Smooth muscle cell of the brain vasculature (primary cell): Measurements from ENCODE around the gene NOA1.

Source experiments
- DNase-seq: peaks from one replicate; pipeline ENCODE4 v3.0.0-alpha.2; 2012; ENCODE audit warnings: low read depth, low spot score

NOA1 gene

DNA sequence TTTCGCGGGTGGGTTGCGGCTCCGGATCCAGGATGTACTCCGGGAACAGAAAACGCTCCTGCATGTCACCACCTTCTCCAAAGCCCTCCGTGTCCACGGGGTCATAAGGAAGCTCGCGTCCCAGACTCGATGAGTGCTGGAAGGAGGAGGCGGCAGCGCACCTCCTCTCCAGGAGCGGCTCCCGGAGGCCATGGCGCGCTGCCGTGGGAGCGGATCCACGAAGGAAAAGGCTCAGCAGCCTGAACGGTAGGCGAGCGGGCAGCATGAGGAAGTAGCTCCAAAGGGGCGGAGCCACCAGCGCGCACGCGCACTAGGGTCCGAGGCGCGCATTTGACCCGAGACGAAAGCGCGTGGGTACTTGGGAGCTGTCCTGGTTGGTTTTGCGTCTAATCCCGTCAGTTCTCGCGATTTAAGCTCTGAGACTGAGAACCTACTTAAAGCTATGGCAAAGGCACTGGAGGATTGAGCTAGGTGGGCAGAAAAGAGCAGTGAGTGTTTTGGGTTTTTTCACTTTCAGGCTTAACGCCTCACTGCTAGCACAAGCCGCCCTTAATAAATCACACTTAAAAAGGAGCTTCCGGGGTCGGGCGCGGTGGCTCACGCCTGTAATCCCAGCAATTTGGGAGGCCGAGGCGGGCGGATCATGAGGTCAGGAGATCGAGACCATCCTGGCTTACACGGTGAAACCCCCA, at the start of gene NOA1:
Gene NOA1, minus strand, starts transcription at position 286 of the 692 bp plus-strand sequence. Its CDS starts 21 bp downstream, at position 265.
- DNase-seq: peak; percentile 98

DNA sequence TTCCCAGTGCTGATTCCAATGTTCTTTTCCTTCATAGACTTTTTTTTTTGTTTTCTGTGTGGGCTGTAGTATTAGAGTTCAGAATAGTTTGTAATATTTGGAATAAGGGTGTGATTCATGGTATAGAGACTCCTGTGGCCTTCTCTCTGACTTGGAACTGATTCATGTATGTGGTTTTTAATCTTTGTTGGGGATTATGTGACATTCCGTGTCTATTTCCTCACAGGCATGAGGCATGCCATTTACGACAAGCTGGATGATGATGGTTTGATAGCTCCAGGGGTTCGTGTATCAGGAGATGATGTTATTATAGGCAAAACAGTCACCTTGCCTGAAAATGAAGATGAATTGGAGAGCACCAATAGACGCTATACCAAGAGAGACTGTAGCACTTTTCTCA, 45.7 kb upstream of the NOA1 start:
- no peak for DNase-seq

DNA sequence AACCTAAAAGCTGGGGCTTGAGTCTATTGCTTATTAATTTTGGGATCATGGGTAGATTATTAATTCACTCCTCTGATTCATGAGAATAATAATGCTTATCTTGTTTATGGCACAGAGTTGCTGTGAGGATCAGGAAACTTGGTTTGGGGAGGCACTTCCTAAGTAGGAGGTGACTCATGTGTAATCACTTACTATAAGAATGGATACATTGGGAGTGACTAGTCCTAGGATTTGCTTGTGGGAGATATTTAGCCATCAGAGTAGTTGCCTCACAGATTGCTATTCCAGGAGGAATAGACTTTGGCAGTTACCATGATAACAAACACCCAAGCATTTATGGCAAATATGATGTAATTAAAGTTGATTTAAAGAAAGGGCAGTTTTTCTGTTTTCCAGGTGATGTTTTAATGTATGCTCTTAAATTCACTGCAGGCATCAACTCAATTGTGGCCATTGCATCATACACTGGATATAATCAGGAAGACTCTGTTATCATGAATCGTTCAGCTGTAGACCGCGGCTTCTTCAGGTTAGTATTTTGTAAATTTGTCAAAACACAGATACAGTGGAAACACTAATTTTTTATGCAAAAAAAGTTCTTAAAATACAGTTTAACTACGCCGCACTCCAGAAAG, 43.2 kb upstream of the NOA1 start:
- no peak for DNase-seq

DNA sequence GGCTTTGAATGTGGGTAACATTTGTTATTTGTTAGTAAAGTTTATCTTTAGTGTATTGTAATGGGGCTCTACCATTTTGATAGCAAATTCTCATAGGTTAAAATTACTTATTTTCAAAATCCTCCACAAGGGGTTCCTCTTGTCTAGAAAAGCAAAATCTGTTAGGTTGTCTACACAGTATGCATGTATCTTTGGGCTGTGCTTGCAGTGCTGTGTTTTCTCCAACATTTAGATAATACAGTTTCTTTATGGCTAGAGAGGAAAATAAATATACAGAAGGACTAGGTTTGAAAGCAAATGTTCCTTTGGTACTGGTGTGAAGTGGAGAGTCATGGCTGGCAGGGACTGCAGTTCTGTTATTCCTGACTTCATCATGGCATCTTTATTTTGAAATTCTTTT, 41.6 kb upstream of the NOA1 start:
- DNase-seq: no peak

DNA sequence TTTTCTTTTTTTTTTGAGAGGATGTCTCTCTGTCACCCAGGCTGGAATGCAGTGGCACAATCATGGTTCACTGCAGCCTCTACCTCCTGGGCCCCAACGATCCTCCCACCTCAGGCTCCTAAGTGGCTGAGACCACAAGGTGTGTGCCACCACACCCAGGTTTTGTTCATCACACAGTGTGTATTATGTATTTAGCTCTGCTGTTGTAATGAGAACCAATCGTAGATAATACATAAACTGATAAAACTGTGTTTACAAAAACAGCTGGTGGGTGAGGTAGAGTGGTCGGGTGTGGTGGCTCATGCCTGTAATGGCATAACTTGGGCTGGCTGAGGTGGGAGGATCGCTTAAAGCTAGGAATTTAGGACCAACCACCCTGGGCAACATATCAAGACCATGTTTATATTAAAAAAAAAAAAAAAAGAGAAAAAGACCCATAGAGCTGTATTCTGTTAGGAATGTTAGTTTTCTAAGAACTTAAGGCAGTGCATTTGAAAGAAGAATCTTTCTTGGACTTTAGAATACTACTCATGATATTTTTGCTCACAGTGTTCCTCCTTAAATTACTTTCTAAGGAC, 36.2 kb upstream of the NOA1 start:
- no peak for DNase-seq

DNA sequence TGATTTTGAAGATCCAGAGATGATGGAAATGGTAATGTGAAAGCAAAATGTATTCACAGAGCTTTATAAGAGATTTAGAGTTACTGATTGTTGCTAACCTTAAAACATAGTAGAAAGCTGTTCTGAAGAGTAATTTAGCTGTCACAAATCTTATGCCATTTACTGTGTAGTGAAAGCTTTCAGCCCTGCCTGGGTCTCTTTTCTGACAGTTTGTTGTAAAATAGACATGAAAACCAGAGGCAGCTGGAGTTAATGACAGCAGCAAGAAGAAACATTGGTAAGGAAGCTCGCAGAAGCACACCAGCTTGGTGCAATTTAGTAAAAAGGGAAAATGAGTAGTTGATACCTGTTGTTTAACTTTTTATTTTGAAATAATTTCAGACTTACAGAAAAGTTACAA, 22.3 kb upstream of the NOA1 start:
- no peak for DNase-seq

DNA sequence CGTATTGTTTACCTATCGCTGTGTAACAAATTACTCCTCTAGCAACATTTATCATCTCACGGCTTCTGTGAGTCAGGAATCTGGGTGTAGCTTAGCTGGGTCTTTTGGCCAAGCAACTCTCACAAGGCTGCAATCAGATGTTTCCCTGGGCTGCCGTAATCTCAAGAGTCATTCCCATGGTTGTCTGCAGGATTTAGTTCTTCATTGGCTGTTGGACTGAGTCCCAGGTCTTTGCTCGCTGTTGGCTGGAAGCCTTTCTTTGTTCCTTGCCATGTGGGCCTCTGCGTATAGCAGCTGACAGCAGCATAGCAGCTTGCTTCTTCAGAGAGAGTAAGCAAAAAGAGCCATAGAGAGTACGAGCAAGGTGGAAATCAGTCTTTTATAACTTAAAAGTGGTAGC, 18.1 kb upstream of the NOA1 start:
- DNase-seq: no peak

GRCh38 chr4:56990109-56990905, 12.9 kb upstream of the NOA1 start:
- DNase-seq: no peak

DNA sequence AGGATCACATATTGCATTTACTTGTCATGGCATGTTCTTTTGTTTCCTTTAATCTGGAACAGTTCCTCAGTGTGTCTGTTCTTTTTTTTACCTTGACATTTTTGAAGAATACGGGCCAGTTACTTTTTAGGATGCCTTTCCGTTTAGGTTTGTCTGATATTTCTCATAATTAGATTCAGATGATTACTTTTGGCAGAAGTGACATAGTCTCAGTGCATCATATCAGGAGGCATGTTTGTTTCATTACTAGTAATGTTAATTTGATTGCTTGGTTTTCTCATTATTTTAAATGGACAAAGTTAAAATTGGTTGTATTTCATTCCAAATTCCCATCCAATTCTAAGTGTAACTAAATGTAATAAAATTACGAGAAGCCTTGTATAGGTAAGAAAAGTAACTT, 9.5 kb upstream of the NOA1 start:
- DNase-seq: no peak

DNA sequence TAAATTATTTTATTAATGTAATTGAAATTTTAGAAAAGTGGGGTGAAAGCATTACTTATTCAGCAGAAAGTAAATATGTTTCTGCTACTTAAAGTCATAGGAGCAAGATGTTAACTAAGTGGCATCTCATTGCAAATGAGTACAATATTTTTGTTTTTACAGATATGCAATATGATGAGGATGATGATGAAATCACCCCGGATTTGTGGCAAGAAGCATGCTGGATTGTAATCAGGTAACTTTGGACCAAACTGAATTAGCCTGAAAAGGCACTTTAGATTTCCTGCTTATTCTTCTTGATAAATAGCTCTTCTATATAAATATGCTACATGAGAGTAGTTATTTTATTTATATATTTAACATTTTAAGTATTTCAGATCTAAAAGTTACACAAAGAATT, 8.8 kb upstream of the NOA1 start:
- no peak for DNase-seq

DNA sequence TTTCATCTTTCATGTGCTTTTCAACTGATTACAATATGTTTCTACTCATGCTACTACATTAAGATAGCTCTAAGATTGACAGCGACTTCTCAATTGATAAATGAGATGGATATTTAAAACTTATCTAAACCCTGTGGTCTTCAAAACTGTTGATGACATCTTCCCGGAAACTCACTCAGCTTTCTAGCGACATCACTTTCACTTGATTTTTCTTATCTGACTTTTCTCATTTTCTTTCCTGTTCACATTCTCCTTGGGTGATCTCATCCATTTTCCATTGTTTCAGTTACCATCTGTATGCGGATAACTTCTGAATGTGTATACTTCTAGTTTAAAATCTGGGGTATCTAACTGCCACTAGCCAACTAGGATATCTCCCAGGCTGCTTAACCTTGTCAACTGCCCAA, 4.4 kb upstream of the NOA1 start:
- no peak for DNase-seq

DNA sequence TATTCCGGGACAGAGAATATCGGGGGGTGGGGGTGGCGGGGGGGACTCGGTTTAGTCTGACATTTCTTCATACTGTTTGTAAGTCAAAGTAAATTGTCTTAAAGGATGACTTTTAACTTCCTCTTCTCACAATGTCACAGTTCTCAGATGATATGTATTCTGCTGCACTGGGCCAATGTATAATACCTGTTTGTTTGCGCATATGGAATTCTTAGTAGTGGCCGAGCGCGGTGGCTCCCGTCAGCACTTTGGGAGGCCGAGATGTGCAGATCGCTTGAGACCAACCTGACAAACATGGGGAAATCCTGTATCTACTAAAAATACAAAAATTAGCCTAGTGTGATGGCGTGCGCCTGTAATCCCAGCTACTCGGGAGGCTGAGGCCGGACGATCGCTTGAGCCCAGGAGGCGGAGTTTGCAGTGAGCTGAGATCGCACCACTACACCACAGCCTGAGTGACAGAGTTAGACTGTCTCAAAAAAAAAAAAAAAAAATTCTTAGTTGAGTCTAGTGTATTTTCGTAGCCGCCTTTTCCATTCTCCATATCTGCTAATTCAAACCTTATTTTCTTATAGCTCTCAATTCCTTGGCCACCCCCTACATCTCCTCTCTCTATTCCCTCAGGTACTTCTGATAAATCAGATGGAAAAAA, 2.1 kb upstream of the NOA1 start:
- DNase-seq: no peak

DNA sequence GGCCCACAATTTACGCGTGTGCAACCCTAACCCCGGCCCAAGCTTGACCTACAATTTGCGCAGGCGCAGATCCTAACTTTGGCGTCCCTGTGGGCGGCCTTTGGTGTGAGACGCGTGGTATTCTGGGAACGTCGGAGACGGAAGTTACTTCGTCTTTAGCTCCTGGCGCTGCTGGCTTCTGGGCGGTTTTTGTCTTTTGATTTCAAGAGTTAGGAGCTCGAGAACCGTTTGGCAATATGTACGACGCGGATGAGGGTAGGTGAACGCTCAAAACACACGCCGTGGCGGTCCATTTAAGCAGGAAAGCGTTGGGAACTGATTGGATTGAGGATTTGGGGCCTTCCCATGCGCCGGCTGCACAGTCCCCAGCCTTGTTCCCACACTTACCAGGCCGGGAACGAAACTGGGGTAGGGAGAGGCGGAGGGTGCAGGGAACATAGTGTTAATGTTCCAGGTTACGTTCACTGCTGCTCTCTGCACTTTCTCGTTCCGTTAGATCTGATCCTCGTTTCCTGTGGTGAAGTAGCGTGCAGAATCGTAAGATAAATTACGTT, 1.4 kb upstream of the NOA1 start, which contains the start of gene POLR2B:
Gene POLR2B, plus strand, starts transcription at position 147 of the 554 bp plus-strand sequence. Its CDS starts 90 bp downstream, at position 237.
- peak; percentile 85 for DNase-seq

GRCh38 chr4:56976837-56977320, 527 bp downstream of the NOA1 start:
- DNase-seq: no peak

GRCh38 chr4:56976283-56976836, 1.0 kb downstream of the NOA1 start:
- no peak for DNase-seq

DNA sequence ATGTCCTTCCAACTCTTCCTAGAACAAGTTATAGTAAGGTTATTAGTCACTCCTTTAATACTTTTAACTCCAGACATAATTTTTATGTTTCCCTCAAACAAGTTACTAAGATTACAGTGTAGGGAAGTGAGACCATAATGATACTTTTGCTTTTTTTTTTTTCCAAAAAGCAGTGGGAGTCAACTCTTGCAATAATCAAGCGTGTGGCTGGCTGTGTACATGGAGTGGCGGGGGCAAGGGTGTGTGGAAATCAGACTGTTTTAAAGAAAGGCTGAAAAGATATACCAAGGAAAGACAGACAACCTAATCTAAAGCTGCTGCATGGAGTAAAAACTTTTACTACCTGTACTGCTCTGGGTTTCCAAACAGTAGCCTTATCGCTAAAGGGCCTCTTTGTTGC, 4.1 kb downstream of the NOA1 start:
- DNase-seq: no peak

DNA sequence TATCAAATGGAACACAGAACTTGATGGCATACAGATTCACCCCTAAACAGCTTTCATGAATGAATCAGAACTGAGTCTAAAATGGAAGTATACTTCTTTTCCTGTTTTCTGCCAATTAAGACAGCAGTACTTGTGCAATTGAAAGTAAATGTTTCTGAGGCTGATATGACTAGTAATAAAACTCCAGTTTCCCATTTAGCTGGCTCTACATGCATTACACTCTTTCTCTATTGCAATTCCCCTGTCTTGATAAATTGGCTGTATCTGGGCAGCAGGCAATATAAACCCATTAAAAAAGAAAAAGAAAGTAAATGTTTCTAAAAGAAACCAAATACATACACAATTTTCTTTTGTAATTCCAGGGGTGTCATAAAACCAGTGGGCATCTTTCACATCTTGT, 4.6 kb downstream of the NOA1 start:
- no peak for DNase-seq

- DNase-seq: no peak
These were observed 5.0 kb downstream of the NOA1 start for GRCh38 chr4:56972389-56972788.

DNA sequence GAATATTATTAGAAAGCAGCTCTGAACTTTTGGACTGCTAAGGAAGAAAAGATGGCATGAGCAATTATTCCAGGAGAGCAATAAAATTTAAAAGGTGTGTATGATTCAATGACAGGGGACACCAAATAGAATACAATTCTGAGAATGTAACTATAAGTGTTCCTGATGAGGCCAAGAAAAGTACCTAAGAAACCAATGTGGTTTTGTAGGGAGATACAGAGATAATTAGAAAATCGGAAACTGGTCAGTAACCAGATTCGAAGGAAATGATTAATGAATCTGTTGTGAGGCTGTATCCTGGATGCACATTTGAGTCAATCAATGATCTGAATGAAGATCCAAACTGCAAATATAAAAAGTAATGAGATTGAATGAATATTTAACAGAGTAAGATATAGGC, 6.0 kb downstream of the NOA1 start:
- no peak for DNase-seq

GRCh38 chr4:56961107-56961500, 16.3 kb downstream of the NOA1 start:
- DNase-seq: no peak

- DNase-seq: no peak
These were observed 18.3 kb downstream of the NOA1 start for GRCh38 chr4:56959100-56959499.
